Measurements from ENCODE around the gene PRR5L. TPM values are rescaled to one million over a fixed set of nuclear protein-coding genes. Genes with fewer than 3 reads are reported as not detected.

The PRR5L gene
- total RNA-seq, 1 donor = 57.0 TPM

DNA sequence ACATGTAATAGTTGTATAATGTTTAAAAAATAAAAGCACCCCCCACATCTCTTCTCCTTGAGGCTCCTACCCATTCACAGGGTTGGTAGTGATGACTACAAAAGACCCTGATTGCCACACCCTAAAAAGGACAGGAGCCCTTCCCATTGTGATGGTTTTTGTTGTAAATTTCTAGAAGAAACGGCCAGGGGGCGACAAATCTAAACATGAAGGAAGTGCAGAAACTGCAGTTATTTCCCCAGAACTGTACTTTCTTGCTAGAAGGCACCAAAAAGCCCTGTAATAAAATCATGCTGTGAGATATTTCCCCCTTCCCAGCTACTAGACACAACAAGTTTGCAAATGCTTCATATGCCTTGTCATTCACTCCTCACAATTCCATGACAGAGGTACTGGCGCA is 10.8 kb downstream of the PRR5L start:
- peak; percentile 54 for DNase-seq (ENCODE audit: low read depth)
- TF ChIP-seq, protein P1, sequence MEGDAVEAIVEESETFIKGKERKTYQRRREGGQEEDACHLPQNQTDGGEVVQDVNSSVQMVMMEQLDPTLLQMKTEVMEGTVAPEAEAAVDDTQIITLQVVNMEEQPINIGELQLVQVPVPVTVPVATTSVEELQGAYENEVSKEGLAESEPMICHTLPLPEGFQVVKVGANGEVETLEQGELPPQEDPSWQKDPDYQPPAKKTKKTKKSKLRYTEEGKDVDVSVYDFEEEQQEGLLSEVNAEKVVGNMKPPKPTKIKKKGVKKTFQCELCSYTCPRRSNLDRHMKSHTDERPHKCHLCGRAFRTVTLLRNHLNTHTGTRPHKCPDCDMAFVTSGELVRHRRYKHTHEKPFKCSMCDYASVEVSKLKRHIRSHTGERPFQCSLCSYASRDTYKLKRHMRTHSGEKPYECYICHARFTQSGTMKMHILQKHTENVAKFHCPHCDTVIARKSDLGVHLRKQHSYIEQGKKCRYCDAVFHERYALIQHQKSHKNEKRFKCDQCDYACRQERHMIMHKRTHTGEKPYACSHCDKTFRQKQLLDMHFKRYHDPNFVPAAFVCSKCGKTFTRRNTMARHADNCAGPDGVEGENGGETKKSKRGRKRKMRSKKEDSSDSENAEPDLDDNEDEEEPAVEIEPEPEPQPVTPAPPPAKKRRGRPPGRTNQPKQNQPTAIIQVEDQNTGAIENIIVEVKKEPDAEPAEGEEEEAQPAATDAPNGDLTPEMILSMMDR (IDR thresholded peaks at IDR 0.05; ENCODE audit: insufficient read depth, low read depth, low read length) = peak; percentile 38
- no peak overlapping the region for H3K4me3 ChIP-seq (ENCODE audit: low read depth, low read length)

DNA sequence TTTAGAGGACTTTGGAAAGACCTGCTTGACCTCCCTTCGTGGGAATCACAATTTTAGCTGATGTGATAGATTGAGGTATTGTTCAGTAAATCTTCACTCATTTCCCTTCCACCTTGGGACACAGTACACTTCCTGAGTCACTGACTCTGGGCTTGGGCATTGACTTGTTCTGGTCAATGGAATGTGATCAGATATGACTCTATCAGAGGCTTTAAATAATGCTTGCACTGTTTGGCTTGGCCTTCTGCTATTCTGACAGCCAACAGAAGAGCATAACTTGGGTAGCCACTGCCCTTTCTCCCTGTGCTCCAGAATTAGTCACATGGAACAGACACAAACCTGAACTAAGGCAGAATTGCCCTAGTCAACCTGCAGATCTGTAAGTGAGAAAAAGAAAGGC is 12.5 kb downstream of the PRR5L start:
- TF ChIP-seq, protein P1 (IDR thresholded peaks at IDR 0.05; ENCODE audit: insufficient read depth, low read depth, low read length) = no peak
- no peak overlapping the region for H3K4me3 ChIP-seq (ENCODE audit: low read depth, low read length)
- no peak for DNase-seq (ENCODE audit: low read depth)

DNA sequence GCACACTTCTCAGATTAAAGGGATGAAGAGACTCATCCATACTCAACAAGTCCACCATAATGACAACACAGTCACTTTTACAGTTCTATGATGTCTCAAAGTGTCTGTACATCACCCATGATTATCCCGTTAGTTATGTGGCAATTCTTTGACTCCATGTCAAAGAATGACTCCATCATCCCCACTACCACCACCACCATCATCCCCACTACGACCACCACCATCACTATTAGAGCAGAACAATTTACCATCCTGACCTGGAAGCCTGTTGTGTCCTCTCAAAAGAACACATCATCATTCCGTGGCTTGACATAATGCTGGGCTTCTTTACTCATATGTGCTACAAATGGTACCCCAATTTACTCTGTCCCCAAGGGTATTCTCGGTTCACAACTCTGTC is 13.7 kb downstream of the PRR5L start:
- H3K4me3 ChIP-seq (ENCODE audit: low read depth, low read length) = no peak overlapping the region
- TF ChIP-seq, protein P1 (IDR thresholded peaks at IDR 0.05; ENCODE audit: insufficient read depth, low read depth, low read length) = no peak
- DNase-seq (ENCODE audit: low read depth) = no peak

DNA sequence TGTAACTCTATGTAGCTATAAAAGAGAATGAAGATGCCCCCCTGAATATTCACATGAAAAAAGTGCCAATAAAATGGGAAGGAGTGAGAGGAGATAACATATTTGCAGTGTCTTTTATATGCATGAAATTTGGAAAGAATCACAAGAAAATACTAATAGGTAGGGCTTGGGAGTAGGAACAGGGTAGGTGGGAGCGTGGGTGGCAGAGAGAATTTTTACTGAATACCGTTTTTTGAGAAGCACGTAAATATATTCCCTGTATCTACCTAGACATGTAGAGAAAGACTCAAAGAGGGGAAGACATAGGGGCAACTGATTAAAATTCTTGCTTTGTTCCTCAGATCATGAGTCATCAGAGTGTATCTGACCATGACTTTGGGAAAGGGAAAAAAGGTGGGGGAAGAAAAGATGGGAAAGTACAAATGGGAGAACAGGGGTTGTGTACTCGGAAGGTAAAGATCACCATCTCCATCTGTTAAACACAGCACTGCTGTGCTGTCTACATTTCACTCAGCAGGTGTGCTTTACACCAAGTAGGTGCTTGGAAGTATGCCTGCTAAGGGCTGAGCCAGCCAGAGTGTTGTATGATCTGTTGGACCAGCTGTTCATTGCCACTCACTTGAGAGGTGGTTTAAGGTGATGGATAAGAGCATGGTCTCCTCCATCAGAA is 16.0 kb downstream of the PRR5L start:
- DNase-seq (ENCODE audit: low read depth) = no peak
- TF ChIP-seq, protein P1 (IDR thresholded peaks at IDR 0.05; ENCODE audit: insufficient read depth, low read depth, low read length) = no peak

DNA sequence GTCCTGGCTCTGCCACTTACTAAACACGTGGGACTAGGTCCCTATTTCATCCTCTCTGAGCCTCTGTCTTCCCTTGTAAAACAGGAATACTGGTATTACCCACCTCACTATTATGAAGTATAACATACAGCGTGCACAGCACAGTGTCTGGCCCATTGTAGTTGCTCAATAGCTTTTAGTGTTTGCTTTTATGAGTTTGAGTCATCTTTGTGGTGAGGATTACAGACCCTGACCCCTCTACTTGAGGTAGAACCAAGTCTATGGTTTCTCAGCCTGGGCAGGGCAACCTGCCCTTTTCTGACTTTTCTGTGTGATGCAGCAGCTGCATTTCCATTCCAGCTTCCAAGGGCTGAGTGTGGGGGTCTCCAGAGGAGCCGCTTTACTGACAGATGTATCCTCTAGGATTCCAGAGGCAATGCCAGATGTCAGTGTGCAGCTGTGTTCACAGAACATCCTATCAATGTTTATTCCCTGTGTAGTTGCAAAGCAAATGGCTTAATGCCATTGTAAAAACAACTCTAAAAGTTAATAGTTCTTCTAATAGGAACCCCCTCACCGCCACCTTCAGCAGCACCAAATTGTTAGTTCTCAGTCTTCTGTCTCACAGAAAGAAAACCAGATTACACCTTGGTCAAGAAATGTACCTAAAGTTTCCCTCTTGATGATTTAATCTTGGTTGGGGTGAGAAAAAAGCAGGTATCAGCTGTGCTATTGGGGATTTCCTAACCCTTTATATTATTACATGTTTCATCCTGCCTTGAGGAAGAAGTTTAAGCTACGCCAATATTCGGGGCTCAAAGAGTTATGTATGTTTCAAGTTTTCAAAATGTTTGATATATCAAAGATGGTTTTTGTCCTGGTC is 16.8 kb downstream of the PRR5L start:
- DNase-seq (ENCODE audit: low read depth) = peak; percentile 97
- no peak overlapping the region for H3K4me3 ChIP-seq (ENCODE audit: low read depth, low read length)
- TF ChIP-seq, protein P1 (IDR thresholded peaks at IDR 0.05; ENCODE audit: insufficient read depth, low read depth, low read length) = no peak

More for the DNA sequence above, 16.0 kb downstream of the PRR5L start:
- no peak overlapping the region for H3K4me3 ChIP-seq (ENCODE audit: low read depth, low read length)

DNA sequence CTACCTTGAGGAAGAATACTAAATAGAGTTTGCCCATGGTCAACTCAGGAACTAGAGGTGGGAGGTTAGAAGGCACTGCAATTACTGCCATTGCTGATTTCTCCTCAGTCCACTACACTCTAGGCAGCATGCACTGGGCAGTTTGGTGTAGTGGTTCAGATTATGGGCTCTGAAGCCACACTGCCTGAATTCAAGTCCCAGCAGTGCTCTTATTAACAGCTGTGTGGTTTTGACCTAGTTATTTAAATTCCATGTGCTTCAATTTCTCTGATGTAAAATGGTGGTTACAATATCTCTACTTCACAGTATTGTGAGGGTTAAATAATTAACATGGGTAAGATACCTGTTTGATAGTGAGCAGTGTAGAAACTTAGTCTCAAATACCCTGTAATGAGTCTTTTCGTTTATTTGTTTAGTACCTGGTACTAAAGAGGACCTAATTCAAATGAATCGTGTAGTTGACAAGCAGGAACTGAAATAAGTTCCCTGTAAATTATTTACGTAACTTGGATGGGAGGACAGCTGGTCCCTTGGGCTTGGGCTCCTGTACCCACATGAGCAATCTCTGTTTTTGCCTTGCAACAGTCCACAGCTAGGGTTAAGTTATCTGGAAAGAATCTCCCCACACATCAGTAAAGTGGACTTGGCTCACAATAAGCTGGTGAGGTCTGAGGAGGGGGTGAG is 17.8 kb downstream of the PRR5L start:
- TF ChIP-seq, protein P1 (IDR thresholded peaks at IDR 0.05; ENCODE audit: insufficient read depth, low read depth, low read length) = no peak
- peak; percentile 22 for DNase-seq (ENCODE audit: low read depth)

More for the DNA sequence above, 17.8 kb downstream of the PRR5L start:
- H3K4me3 ChIP-seq (ENCODE audit: low read depth, low read length) = no peak overlapping the region

Data from fibroblast of villous mesenchyme (primary cell).